ENCODE data around the gene LHFPL6. TPM values are rescaled to one million over a fixed set of nuclear protein-coding genes. Genes with fewer than 3 reads are reported as not detected.

LHFPL6 gene
- polyA plus RNA-seq, 2 of the 4 experiments (the other 2 are of a cell fraction), result 1.7 to 5.4 TPM

DNA sequence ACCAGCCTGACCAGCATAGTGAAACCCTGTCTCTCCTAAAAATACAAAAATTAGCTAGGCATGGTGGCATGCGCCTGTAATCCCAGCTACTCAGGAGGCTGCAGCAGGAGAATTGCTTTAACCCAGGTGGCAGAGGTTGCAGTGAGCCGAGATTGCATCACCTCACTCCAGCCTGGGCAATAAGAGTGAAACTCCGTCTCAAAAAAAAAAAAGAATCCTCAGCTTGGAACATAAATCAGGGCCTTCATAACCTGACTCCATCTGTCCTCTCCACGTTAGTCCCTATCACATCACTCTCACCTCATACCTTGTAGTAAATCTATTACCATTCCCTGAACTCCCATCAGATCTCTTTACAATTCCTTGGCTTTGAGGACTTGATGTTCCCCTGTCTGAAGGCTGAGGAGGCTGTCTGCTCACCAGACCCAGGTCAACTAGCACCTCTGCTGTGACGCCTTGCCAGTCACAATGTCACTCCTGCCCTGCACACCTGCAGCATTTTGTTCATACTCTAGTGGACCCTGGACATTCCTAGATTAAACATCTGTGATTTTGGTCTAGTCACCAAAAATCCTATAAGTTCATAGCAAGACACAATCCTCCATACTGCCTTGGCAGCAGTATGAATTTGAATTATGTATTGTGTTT, 15.9 kb downstream of the LHFPL6 start:
- TF ChIP-seq NFE2L2 (conservative IDR thresholded peaks at IDR 0.05; ENCODE audit: low read length), result no peak
- TF ChIP-seq NPAS2 (CRISPR knock-in tag; IDR thresholded peaks at IDR 0.05; ENCODE audit: borderline replicate concordance), result no peak
- no peak for TF ChIP-seq BHLHE40 (IDR thresholded peaks at IDR 0.05; ENCODE audit: low read depth, low read length)
- TF ChIP-seq SMC3 (IDR thresholded peaks at IDR 0.05), result no peak
- no peak for TF ChIP-seq CBX2 (IDR thresholded peaks at IDR 0.05; ENCODE audit: borderline replicate concordance, low read depth)
- TF ChIP-seq SREBF2 (IDR thresholded peaks at IDR 0.05), result no peak
- Histone ChIP-seq H3K9me3 (no peaks in the 10 kb centered on the region), H3K27ac (no peak overlapping the region), H3K4me1 (no peaks in the 10 kb centered on the region), H3K4me3 (no peak overlapping the region), H3K4me2 (no peak overlapping the region)
- no peak for DNase-seq (ENCODE audit: low read depth in 1 of 2, low spot score in 1 of 2)
- ATAC-seq, result no peak
- ChIA-PET POLR2A (no interaction called here), CTCF (interaction anchor here (1.2 kb wide), 1 partner anchor 15 kb away, joined by 8 read pairs; the partner anchor contains the start of gene LHFPL6)
- FAIRE-seq, result no peak
- 64% methylated on average over 5 of the region's 5 CpGs for WGBS (ENCODE audit: missing lambda C conversion rate)

DNA sequence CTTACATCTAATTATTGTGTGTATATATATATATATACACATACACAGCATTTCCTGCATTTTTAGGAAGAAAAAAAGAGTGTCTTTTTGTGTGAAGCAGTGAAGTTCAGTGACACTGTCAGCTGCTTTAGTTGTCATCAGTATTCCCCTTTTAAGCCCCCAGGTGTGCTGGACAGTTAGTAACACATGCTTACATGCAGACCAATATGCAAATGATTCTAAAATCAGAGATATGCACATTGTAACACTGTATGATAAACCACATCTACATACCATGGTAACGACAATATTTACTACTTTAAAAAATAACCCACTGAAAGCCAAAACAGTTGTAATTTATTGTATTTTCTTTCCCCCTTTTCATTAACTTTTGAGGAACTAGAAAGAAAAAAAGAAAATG, 16.8 kb downstream of the LHFPL6 start:
- FAIRE-seq (no peak), ATAC-seq (no peak), DNase-seq (ENCODE audit: low read depth in 1 of 2, low spot score in 1 of 2) (no peak)
- no peak overlapping the region for H3K4me3 ChIP-seq
- TF ChIP-seq CEBPB (IDR thresholded peaks at IDR 0.05) (no peak), EP300 (IDR thresholded peaks at IDR 0.05) (no peak), RCOR1 (IDR thresholded peaks at IDR 0.05; ENCODE audit: low read depth, low read length) (no peak), NPAS2 (CRISPR knock-in tag; IDR thresholded peaks at IDR 0.05; ENCODE audit: borderline replicate concordance) (no peak), EHMT2 (IDR thresholded peaks at IDR 0.05; ENCODE audit: low read depth) (no peak), KDM1A (IDR thresholded peaks at IDR 0.05; ENCODE audit: low read depth) (no peak), JUN (IDR thresholded peaks at IDR 0.05) (no peak), POLR2AphosphoS2 (conservative IDR thresholded peaks at IDR 0.05; ENCODE audit: low read length) (no peak), HOXA7 (CRISPR knock-in tag; IDR thresholded peaks at IDR 0.05) (no peak), HOXB5 (CRISPR knock-in tag; IDR thresholded peaks at IDR 0.05) (no peak), HDAC2 (IDR thresholded peaks at IDR 0.05) (no peak), HOXB13 (CRISPR knock-in tag; IDR thresholded peaks at IDR 0.05; ENCODE audit: low read depth) (no peak), RARB (CRISPR knock-in tag; IDR thresholded peaks at IDR 0.05) (no peak), POLR2A (IDR thresholded peaks at IDR 0.05; ENCODE audit: low read length) (no peak)
- TF ChIP-seq, protein P1, sequence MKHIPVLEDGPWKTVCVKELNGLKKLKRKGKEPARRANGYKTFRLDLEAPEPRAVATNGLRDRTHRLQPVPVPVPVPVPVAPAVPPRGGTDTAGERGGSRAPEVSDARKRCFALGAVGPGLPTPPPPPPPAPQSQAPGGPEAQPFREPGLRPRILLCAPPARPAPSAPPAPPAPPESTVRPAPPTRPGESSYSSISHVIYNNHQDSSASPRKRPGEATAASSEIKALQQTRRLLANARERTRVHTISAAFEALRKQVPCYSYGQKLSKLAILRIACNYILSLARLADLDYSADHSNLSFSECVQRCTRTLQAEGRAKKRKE (CRISPR knock-in tag; IDR thresholded peaks at IDR 0.05; ENCODE audit: low read depth), result no peak
- TF ChIP-seq, protein P2, sequence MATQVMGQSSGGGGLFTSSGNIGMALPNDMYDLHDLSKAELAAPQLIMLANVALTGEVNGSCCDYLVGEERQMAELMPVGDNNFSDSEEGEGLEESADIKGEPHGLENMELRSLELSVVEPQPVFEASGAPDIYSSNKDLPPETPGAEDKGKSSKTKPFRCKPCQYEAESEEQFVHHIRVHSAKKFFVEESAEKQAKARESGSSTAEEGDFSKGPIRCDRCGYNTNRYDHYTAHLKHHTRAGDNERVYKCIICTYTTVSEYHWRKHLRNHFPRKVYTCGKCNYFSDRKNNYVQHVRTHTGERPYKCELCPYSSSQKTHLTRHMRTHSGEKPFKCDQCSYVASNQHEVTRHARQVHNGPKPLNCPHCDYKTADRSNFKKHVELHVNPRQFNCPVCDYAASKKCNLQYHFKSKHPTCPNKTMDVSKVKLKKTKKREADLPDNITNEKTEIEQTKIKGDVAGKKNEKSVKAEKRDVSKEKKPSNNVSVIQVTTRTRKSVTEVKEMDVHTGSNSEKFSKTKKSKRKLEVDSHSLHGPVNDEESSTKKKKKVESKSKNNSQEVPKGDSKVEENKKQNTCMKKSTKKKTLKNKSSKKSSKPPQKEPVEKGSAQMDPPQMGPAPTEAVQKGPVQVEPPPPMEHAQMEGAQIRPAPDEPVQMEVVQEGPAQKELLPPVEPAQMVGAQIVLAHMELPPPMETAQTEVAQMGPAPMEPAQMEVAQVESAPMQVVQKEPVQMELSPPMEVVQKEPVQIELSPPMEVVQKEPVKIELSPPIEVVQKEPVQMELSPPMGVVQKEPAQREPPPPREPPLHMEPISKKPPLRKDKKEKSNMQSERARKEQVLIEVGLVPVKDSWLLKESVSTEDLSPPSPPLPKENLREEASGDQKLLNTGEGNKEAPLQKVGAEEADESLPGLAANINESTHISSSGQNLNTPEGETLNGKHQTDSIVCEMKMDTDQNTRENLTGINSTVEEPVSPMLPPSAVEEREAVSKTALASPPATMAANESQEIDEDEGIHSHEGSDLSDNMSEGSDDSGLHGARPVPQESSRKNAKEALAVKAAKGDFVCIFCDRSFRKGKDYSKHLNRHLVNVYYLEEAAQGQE (IDR thresholded peaks at IDR 0.05), result no peak
- TF ChIP-seq, protein P3, sequence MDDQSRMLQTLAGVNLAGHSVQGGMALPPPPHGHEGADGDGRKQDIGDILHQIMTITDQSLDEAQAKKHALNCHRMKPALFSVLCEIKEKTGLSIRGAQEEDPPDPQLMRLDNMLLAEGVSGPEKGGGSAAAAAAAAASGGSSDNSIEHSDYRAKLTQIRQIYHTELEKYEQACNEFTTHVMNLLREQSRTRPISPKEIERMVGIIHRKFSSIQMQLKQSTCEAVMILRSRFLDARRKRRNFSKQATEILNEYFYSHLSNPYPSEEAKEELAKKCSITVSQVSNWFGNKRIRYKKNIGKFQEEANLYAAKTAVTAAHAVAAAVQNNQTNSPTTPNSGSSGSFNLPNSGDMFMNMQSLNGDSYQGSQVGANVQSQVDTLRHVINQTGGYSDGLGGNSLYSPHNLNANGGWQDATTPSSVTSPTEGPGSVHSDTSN (IDR thresholded peaks at IDR 0.05), result no peak
- TF ChIP-seq, protein P4, sequence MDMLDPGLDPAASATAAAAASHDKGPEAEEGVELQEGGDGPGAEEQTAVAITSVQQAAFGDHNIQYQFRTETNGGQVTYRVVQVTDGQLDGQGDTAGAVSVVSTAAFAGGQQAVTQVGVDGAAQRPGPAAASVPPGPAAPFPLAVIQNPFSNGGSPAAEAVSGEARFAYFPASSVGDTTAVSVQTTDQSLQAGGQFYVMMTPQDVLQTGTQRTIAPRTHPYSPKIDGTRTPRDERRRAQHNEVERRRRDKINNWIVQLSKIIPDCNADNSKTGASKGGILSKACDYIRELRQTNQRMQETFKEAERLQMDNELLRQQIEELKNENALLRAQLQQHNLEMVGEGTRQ (IDR thresholded peaks at IDR 0.05), result no peak
- TF ChIP-seq, protein P5, sequence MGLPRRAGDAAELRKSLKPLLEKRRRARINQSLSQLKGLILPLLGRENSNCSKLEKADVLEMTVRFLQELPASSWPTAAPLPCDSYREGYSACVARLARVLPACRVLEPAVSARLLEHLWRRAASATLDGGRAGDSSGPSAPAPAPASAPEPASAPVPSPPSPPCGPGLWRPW (IDR thresholded peaks at IDR 0.05), result no peak
- TF ChIP-seq, protein P6, sequence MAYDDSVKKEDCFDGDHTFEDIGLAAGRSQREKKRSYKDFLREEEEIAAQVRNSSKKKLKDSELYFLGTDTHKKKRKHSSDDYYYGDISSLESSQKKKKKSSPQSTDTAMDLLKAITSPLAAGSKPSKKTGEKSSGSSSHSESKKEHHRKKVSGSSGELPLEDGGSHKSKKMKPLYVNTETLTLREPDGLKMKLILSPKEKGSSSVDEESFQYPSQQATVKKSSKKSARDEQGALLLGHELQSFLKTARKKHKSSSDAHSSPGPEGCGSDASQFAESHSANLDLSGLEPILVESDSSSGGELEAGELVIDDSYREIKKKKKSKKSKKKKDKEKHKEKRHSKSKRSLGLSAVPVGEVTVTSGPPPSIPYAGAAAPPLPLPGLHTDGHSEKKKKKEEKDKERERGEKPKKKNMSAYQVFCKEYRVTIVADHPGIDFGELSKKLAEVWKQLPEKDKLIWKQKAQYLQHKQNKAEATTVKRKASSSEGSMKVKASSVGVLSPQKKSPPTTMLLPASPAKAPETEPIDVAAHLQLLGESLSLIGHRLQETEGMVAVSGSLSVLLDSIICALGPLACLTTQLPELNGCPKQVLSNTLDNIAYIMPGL (CRISPR knock-in tag; IDR thresholded peaks at IDR 0.05; ENCODE audit: borderline replicate concordance), result no peak
- WGBS (ENCODE audit: missing lambda C conversion rate), result 88% methylated on average over 1 of the region's 1 CpG
- H3K27ac ChIP-seq, result no peak overlapping the region
- CTCF ChIA-PET, result no interaction called here
- H3K9me3 ChIP-seq, result no peaks in the 10 kb centered on the region
- no peak overlapping the region for H3K4me2 ChIP-seq
- H3K4me1 ChIP-seq, result no peaks in the 10 kb centered on the region
- POLR2A ChIA-PET, result no interaction called here
